Measurements from ENCODE around the gene MAP1B.

Gene MAP1B

GRCh38 chr5:72107131-72107900 lies at the start of gene MAP1B:
Gene MAP1B, plus strand, starts transcription at chr5:72107475. Its CDS starts 57 bp downstream, at chr5:72107532.
- Mint-ChIP-seq H3K27ac (no peak within 1 kb of the TSS), H3K27me3 (peaks cover 58% of the 10 kb centered on the region), H3K36me3 (no peaks in the 10 kb centered on the region), H3K4me3 (peak within 1 kb of the TSS; percentile 68), H3K9me3 (no peaks in the 10 kb centered on the region), H3K4me1 (peaks cover 22% of the 10 kb centered on the region)
- ATAC-seq = no peak

GRCh38 chr5:72057816-72058215 lies 49.5 kb upstream of the MAP1B start:
- Mint-ChIP-seq H3K27ac (no peak overlapping the region), H3K36me3 (no peaks in the 10 kb centered on the region), H3K9me3 (no peaks in the 10 kb centered on the region), H3K4me3 (no peak overlapping the region), H3K27me3 (no peaks in the 10 kb centered on the region), H3K4me1 (no peaks in the 10 kb centered on the region)
- ATAC-seq = no peak

DNA sequence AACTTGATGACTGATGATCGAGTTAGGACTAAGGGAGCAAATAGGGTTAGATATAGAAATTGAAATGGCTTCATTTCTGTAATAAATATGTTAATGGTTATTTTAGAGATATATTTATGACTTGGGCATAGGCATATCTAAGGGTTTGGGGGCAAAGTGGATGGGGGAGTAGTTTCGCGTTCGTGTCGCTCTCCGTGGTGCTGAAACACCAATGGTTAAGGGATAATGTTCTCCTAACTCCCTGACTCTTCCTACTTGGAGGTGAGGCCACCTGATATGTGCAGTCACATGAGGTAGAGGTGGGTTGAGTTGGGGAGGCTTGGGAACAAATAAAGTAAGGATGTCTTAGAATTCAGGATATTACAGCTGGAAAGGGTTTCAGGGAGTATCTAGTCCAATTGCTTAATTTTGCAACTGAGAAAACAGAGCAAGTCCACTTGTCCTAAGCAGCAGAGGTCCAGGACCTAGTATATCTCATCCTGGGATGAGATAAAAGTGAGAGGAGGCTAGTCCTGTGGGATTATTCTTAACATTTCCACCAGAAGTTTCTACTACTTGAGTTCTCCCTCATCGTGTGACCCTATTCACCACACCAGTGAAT lies 44.0 kb upstream of the MAP1B start:
- no peaks in the 10 kb centered on the region for H3K4me1 Mint-ChIP-seq
- no peak overlapping the region for H3K27ac Mint-ChIP-seq
- H3K4me3 Mint-ChIP-seq = no peak overlapping the region
- H3K36me3 Mint-ChIP-seq = no peaks in the 10 kb centered on the region
- ATAC-seq = no peak
- H3K9me3 Mint-ChIP-seq = no peaks in the 10 kb centered on the region
- peaks cover 6% of the 10 kb centered on the region for H3K27me3 Mint-ChIP-seq

GRCh38 chr5:72064801-72065570 lies 42.3 kb upstream of the MAP1B start:
- H3K36me3 Mint-ChIP-seq = no peaks in the 10 kb centered on the region
- no peak overlapping the region for H3K4me3 Mint-ChIP-seq
- ATAC-seq = no peak

DNA sequence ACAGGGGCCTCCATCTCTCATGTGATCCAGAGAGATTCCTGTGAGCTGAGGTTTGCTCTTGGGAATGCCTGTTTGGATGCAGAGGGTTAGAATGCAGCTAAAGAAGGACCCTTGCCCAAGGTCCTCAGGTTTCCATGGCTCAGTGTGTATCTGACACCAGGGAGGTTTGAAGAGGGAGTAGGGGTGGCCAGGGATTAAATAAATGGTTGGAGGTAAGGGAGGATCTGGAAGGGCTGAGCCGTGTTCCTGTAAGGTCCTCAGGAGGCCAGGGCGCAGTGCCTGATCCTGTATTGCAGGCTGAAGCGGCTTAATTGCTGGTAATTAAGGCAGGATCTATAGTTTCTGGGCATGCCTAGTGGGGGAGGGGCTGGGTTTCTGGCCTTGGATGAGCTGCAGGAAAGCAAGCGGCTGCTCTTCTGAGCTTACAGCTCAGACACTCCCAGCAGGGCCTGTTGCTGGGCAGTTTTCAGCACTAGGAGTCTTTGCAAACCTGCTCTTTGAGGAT lies 41.5 kb upstream of the MAP1B start:
- Mint-ChIP-seq H3K27ac (no peak overlapping the region), H3K4me1 (no peaks in the 10 kb centered on the region), H3K9me3 (no peaks in the 10 kb centered on the region), H3K4me3 (no peak overlapping the region), H3K36me3 (no peaks in the 10 kb centered on the region), H3K27me3 (peaks cover 17% of the 10 kb centered on the region)
- ATAC-seq = no peak

More at GRCh38 chr5:72064801-72065570, 42.3 kb upstream of the MAP1B start:
- Mint-ChIP-seq H3K4me1 (no peaks in the 10 kb centered on the region), H3K27me3 (peaks cover 10% of the 10 kb centered on the region), H3K9me3 (no peaks in the 10 kb centered on the region), H3K27ac (no peak overlapping the region)

GRCh38 chr5:72066705-72067107 lies 40.6 kb upstream of the MAP1B start:
- no peaks in the 10 kb centered on the region for H3K36me3 Mint-ChIP-seq
- no peak overlapping the region for H3K27ac Mint-ChIP-seq
- no peak overlapping the region for H3K4me3 Mint-ChIP-seq
- no peaks in the 10 kb centered on the region for H3K9me3 Mint-ChIP-seq
- no peaks in the 10 kb centered on the region for H3K4me1 Mint-ChIP-seq
- no peak for ATAC-seq
- peaks cover 26% of the 10 kb centered on the region for H3K27me3 Mint-ChIP-seq

- no peak for ATAC-seq
- H3K4me1 Mint-ChIP-seq = no peaks in the 10 kb centered on the region
- no peaks in the 10 kb centered on the region for H3K9me3 Mint-ChIP-seq
- peaks cover 32% of the 10 kb centered on the region for H3K27me3 Mint-ChIP-seq
- H3K27ac Mint-ChIP-seq = no peak overlapping the region
- no peaks in the 10 kb centered on the region for H3K36me3 Mint-ChIP-seq
- H3K4me3 Mint-ChIP-seq = no peak overlapping the region
Measured at GRCh38 chr5:72067682-72068470, 39.4 kb upstream of the MAP1B start.

- H3K27ac Mint-ChIP-seq = no peak overlapping the region
- H3K4me3 Mint-ChIP-seq = no peak overlapping the region
- H3K9me3 Mint-ChIP-seq = no peaks in the 10 kb centered on the region
- H3K36me3 Mint-ChIP-seq = no peaks in the 10 kb centered on the region
- ATAC-seq = no peak
- H3K4me1 Mint-ChIP-seq = no peaks in the 10 kb centered on the region
- peaks cover 32% of the 10 kb centered on the region for H3K27me3 Mint-ChIP-seq
Measured at GRCh38 chr5:72070529-72070928, 36.7 kb upstream of the MAP1B start.

- no peaks in the 10 kb centered on the region for H3K4me1 Mint-ChIP-seq
- no peak overlapping the region for H3K4me3 Mint-ChIP-seq
- H3K27ac Mint-ChIP-seq = no peak overlapping the region
- no peak for ATAC-seq
- H3K27me3 Mint-ChIP-seq = peaks cover 32% of the 10 kb centered on the region
- no peaks in the 10 kb centered on the region for H3K36me3 Mint-ChIP-seq
- H3K9me3 Mint-ChIP-seq = no peaks in the 10 kb centered on the region
Measured at GRCh38 chr5:72071906-72072305, 35.4 kb upstream of the MAP1B start.

DNA sequence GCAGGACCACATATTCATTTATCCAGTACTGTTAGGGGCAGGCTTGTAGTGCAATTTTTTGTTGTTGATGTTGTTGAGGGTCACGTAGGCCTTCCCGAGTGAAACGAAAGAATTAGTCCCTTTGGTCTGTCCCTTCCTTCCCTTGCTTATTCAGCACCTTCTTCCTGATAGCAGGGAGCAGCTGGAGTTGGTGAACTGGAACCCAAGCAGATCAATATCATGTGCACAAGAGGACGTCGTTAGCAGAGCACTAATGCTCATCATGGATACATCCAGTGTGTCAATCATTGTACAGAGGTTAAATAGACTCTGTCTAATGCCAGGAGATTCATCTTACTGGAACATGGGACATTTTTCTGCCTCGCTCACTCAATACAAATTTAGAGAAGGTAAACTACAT lies 33.0 kb upstream of the MAP1B start:
- ATAC-seq = no peak
- Mint-ChIP-seq H3K27ac (no peak overlapping the region), H3K36me3 (no peaks in the 10 kb centered on the region), H3K4me1 (no peaks in the 10 kb centered on the region), H3K9me3 (no peaks in the 10 kb centered on the region), H3K4me3 (no peak overlapping the region), H3K27me3 (peaks cover 36% of the 10 kb centered on the region)

GRCh38 chr5:72075461-72075860 lies 31.8 kb upstream of the MAP1B start:
- Mint-ChIP-seq H3K4me1 (no peaks in the 10 kb centered on the region), H3K36me3 (no peaks in the 10 kb centered on the region), H3K27me3 (peaks cover 41% of the 10 kb centered on the region), H3K27ac (no peak overlapping the region), H3K9me3 (no peaks in the 10 kb centered on the region), H3K4me3 (no peak overlapping the region)
- ATAC-seq = no peak

DNA sequence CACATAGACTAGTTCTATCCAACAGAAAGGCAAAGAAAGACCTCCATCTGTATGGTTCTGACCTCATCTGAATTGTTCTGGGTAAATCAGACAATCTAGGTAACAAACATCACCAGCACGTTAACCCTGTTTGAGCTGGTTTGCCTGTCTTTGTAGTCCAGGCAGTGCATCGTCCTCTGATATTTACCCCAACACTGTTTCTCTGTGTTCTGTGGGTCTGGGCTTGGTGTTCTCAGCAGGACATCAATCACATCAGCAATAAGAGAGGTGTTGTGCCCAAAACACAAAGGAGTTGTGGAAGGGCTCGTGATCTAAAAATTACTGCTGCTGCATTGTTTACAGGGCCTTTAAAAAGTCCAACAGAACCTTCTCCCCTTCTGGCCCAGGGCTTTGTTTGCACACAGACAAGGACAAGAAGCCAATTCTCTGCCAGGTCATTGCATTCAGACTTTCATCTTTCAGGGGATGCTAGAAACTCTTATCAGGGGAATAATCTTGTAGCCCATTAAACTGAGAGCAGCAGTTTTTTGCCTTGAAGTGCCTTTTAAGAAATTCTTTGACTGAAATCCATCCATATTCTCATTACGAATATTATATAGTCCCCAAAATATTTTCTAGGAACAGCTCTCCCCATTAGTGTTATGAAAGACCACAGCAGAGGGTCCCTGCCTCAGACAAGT lies 30.5 kb upstream of the MAP1B start:
- H3K4me3 Mint-ChIP-seq = no peak overlapping the region

DNA sequence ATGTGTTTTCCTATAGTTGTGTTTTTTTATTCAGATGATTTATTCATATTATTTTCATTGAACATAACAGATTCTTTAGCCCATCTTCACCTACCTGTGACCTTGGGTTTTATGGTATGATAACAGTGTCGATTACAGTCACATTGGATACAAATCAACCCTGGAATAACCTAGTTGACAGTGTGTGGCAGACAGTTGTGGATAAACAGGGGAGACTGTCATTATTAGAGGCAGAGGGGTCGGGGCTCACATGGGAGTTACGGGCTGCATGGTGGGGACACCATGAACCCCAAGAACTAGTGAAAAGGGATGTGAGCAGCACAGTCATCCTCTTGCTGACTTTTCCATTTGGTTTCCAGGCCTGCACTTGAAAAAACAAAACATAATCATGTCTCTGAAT lies 29.9 kb upstream of the MAP1B start:
- no peaks in the 10 kb centered on the region for H3K36me3 Mint-ChIP-seq
- no peaks in the 10 kb centered on the region for H3K4me1 Mint-ChIP-seq
- peaks cover 22% of the 10 kb centered on the region for H3K27me3 Mint-ChIP-seq
- no peak overlapping the region for H3K4me3 Mint-ChIP-seq
- H3K9me3 Mint-ChIP-seq = no peaks in the 10 kb centered on the region
- ATAC-seq = no peak
- H3K27ac Mint-ChIP-seq = no peak overlapping the region

More for the DNA sequence above, 30.5 kb upstream of the MAP1B start:
- Mint-ChIP-seq H3K4me1 (no peaks in the 10 kb centered on the region), H3K27me3 (peaks cover 28% of the 10 kb centered on the region), H3K9me3 (no peaks in the 10 kb centered on the region), H3K27ac (no peak overlapping the region), H3K36me3 (no peaks in the 10 kb centered on the region)
- no peak for ATAC-seq

GRCh38 chr5:72079288-72079687 lies 28.0 kb upstream of the MAP1B start:
- Mint-ChIP-seq H3K27ac (no peak overlapping the region), H3K9me3 (no peaks in the 10 kb centered on the region), H3K4me1 (no peaks in the 10 kb centered on the region), H3K36me3 (no peaks in the 10 kb centered on the region), H3K4me3 (no peak overlapping the region), H3K27me3 (peaks cover 32% of the 10 kb centered on the region)
- ATAC-seq = no peak
